ENCODE measurements around the gene NPAS3.

NPAS3 gene

DNA sequence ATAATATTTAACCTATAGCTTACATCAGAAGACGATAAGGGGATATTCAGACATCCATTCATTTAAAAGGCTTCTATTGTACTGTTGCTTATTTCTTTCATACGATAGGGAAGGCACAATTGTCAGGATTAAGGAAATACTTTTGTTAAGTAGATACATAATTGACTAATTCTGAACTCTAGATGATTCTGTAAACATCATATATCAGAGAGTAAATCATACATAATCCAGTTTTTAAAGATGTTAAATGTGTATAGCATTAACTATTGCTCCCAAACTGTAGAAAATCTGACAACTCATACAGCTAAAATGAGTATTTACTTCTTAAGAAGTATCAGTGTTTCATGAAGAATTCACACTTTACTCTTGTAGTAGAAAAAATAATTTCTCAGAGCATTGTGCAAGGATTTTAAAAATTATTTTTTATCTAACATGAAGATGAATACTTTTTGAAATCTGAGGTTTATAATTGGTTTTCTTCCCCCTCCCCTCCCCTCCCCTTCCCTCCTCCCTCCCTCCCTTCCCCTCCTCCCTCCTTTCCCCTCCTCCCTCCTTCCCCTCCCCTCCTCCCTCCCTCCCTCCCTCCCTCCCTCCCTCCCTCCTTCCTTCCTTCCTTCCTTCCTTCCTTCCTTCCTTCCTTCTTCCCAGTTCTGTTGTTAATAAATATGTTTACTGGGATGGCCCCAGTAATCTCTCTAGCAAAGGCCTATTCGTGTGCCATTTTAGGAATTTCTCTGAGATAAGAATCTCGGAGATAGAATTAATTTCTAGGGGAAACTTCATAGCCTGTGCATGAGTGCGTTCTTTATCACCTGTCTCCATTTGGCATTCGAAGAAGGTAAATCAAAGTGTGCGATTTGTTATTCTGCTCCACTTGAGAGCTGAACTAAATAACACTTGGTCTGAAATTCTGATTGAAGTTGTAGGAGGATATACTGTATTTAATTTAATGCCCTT, 2.3 kb downstream of the NPAS3 start:
- no peak overlapping the region for H3K4me3 ChIP-seq (ENCODE audit: insufficient read depth, low read depth, low read length)
- H3K36me3 ChIP-seq (ENCODE audit: control insufficient read depth, insufficient read depth, low read length), result no peaks in the 10 kb centered on the region
- peaks cover 41% of the 10 kb centered on the region for H3K27me3 ChIP-seq (ENCODE audit: control insufficient read depth, insufficient read depth, low read length, poor library complexity, severe bottlenecking)
- peaks cover 8% of the 10 kb centered on the region for H3K4me1 ChIP-seq (ENCODE audit: control insufficient read depth, insufficient read depth, low read length)
- 83 to 93% methylated on average over 5 to 7 of the region's 7 CpGs for WGBS, 2 experiments
- H3K27ac ChIP-seq (ENCODE audit: insufficient read depth, low read depth, low read length, poor library complexity, severe bottlenecking), result no peak overlapping the region
- no peaks in the 10 kb centered on the region for H3K9me3 ChIP-seq (ENCODE audit: control insufficient read depth, low read length)

DNA sequence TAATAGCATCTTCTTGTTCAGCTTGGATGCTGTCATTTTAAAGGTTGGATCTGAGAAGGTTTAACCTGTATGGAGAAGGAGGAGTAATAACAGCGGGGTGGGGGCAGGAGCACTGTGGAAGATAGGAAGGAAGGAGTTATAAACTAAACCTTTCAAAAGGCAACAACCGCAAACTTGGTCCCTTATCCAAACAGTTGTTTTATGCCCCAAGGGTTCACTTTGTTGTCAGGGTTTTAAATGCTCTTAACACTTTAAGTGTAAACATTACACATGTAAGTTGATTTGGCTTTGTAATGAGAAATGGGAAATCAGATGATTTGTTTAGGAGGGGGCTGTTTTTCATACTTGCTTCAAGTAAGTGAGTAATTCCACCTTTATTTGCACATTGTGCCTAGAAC, 3.0 kb downstream of the NPAS3 start:
- Histone ChIP-seq H3K9me3 (ENCODE audit: control insufficient read depth, low read length) (no peaks in the 10 kb centered on the region), H3K36me3 (ENCODE audit: control insufficient read depth, insufficient read depth, low read length) (no peaks in the 10 kb centered on the region), H3K4me1 (ENCODE audit: control insufficient read depth, insufficient read depth, low read length) (peaks cover 8% of the 10 kb centered on the region), H3K4me3 (ENCODE audit: insufficient read depth, low read depth, low read length) (no peak overlapping the region), H3K27ac (ENCODE audit: insufficient read depth, low read depth, low read length, poor library complexity, severe bottlenecking) (no peak overlapping the region), H3K27me3 (ENCODE audit: control insufficient read depth, insufficient read depth, low read length, poor library complexity, severe bottlenecking) (peaks cover 34% of the 10 kb centered on the region)
- WGBS, 2 experiments, result 75 to 85% methylated on average over 2 of the region's 2 CpGs

DNA sequence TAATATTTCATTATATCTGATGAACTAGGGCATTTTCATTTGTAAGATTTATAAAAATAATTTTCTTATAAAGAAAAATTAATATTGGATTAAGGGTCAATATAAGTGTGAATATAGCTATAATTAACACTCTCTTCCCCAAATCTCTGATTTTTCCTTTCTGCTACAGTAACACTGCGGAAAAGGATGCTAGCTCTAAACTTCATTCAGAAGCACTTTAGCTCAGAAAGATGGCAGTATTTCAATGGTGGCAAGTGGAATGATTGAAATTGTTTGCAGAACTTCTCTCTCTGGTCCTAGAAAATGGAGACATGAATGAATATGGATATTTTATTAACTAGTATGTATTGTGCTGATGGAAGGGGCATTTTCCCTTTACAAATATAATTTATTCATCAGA, 8.4 kb downstream of the NPAS3 start:
- no peaks in the 10 kb centered on the region for H3K9me3 ChIP-seq (ENCODE audit: control insufficient read depth, low read length)
- H3K4me1 ChIP-seq (ENCODE audit: control insufficient read depth, insufficient read depth, low read length), result no peaks in the 10 kb centered on the region
- no peak overlapping the region for H3K4me3 ChIP-seq (ENCODE audit: insufficient read depth, low read depth, low read length)
- 86 to 100% methylated on average over 1 of the region's 1 CpG for WGBS, 2 experiments
- H3K27ac ChIP-seq (ENCODE audit: insufficient read depth, low read depth, low read length, poor library complexity, severe bottlenecking), result no peak overlapping the region
- H3K27me3 ChIP-seq (ENCODE audit: control insufficient read depth, insufficient read depth, low read length, poor library complexity, severe bottlenecking), result no peaks in the 10 kb centered on the region
- no peaks in the 10 kb centered on the region for H3K36me3 ChIP-seq (ENCODE audit: control insufficient read depth, insufficient read depth, low read length)

DNA sequence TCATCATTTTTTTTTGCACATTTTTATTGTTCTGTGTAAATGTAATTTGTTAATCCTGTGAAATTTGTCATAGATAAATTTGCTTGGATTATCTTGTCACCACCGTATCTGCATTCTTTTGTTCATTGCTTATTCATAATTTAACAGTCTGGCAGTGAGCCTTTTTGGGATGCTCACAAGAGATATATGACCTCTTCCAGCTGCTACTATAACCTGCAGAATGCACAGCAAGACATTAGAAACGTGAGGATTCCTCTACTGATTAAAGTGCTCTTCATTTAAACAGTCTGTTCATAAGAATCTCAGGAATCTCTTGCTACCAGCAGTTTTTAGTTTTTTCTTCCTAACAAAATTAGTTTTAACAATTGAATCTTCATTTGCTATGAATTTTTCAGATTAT, 9.1 kb downstream of the NPAS3 start:
- Histone ChIP-seq H3K4me3 (ENCODE audit: insufficient read depth, low read depth, low read length) (no peak overlapping the region), H3K9me3 (ENCODE audit: control insufficient read depth, low read length) (no peaks in the 10 kb centered on the region)
- 72 to 78% methylated on average over 2 of the region's 2 CpGs for WGBS, 2 experiments

DNA sequence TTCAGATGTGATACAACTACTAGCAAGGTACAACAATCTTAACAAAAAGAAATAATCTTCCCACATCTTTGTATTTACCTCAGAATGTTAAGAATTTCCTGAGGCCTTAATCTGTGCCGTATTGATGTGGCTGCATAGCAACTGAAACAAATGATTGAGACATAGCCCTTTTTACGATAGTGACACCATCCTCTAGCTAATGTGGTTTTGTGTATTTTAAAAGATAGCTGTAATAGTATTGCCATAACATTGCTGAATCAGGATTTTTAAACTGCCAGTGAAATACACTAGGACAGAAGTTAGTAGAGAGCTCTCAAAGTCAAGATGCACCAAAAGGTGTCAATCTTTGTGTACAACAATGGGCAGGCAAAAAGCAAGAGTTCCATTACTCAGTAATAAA, 11.9 kb downstream of the NPAS3 start:
- Histone ChIP-seq H3K27ac (ENCODE audit: insufficient read depth, low read depth, low read length, poor library complexity, severe bottlenecking) (no peak overlapping the region), H3K9me3 (ENCODE audit: control insufficient read depth, low read length) (no peaks in the 10 kb centered on the region), H3K27me3 (ENCODE audit: control insufficient read depth, insufficient read depth, low read length, poor library complexity, severe bottlenecking) (no peaks in the 10 kb centered on the region), H3K36me3 (ENCODE audit: control insufficient read depth, insufficient read depth, low read length) (no peaks in the 10 kb centered on the region), H3K4me1 (ENCODE audit: control insufficient read depth, insufficient read depth, low read length) (no peaks in the 10 kb centered on the region), H3K4me3 (ENCODE audit: insufficient read depth, low read depth, low read length) (no peak overlapping the region)
- WGBS, 2 experiments, result 93 to 95% methylated on average over 2 of the region's 2 CpGs

More for the DNA sequence above, 9.1 kb downstream of the NPAS3 start:
- no peaks in the 10 kb centered on the region for H3K27me3 ChIP-seq (ENCODE audit: control insufficient read depth, insufficient read depth, low read length, poor library complexity, severe bottlenecking)
- H3K36me3 ChIP-seq (ENCODE audit: control insufficient read depth, insufficient read depth, low read length), result no peaks in the 10 kb centered on the region
- no peak overlapping the region for H3K27ac ChIP-seq (ENCODE audit: insufficient read depth, low read depth, low read length, poor library complexity, severe bottlenecking)
- H3K4me1 ChIP-seq (ENCODE audit: control insufficient read depth, insufficient read depth, low read length), result no peaks in the 10 kb centered on the region

DNA sequence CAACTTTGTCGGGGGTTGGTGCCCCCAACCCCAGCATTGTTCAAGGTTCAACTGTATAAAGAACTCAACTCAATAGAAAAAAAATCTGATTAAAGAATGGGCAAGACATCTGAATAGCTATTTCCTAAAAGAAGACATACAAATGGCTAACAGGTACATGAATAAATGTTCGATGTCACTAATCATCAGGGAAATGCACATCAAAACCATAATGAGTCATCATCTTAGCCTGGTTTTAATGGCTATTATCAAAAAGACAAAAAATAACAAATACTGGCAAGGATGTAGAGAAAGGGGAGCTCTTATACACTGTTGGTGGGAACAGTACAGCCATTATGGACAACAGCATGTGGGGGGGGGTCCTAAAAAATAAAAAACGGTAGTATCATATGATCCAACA, 28.7 kb downstream of the NPAS3 start:
- 85 to 88% methylated on average over 2 to 3 of the region's 3 CpGs for WGBS, 2 experiments
- H3K9me3 ChIP-seq (ENCODE audit: control insufficient read depth, low read length), result no peaks in the 10 kb centered on the region
- H3K4me3 ChIP-seq (ENCODE audit: insufficient read depth, low read depth, low read length), result no peak overlapping the region
- H3K27ac ChIP-seq (ENCODE audit: insufficient read depth, low read depth, low read length, poor library complexity, severe bottlenecking), result no peak overlapping the region
- no peaks in the 10 kb centered on the region for H3K4me1 ChIP-seq (ENCODE audit: control insufficient read depth, insufficient read depth, low read length)
- H3K36me3 ChIP-seq (ENCODE audit: control insufficient read depth, insufficient read depth, low read length), result no peaks in the 10 kb centered on the region
- no peaks in the 10 kb centered on the region for H3K27me3 ChIP-seq (ENCODE audit: control insufficient read depth, insufficient read depth, low read length, poor library complexity, severe bottlenecking)

DNA sequence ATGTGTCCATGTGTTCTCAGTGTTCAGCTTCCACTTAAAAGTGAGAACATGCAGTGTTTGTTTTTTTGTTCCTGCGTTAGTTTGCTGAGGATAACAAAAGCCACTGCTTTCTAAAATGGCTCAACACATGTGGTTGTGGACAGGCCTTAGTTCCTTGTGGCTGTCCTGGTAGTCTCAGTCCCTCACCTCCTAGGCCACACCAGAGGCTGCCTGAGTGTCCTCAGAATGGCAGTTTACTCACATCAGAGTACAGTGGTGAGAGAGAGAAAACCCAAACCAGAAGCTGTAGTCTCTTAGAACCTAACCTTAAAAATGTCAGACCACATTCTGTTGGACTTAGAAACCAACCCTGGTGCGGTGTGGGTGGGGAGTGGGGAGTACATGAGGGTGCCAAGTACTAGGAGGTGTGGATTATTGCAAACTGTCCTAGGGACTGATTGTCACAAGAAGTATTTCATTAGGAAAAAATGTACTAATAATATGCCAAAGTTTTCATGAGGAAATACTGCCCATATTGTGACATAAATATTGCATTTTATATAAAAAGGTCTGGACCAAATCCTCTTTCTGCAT, 30.4 kb downstream of the NPAS3 start:
- Histone ChIP-seq H3K9me3 (ENCODE audit: control insufficient read depth, low read length) (no peaks in the 10 kb centered on the region), H3K4me3 (ENCODE audit: insufficient read depth, low read depth, low read length) (no peak overlapping the region), H3K4me1 (ENCODE audit: control insufficient read depth, insufficient read depth, low read length) (no peaks in the 10 kb centered on the region), H3K27me3 (ENCODE audit: control insufficient read depth, insufficient read depth, low read length, poor library complexity, severe bottlenecking) (no peaks in the 10 kb centered on the region), H3K36me3 (ENCODE audit: control insufficient read depth, insufficient read depth, low read length) (no peaks in the 10 kb centered on the region), H3K27ac (ENCODE audit: insufficient read depth, low read depth, low read length, poor library complexity, severe bottlenecking) (no peak overlapping the region)
- 91 to 100% methylated on average over 2 of the region's 2 CpGs for WGBS, 2 experiments

DNA sequence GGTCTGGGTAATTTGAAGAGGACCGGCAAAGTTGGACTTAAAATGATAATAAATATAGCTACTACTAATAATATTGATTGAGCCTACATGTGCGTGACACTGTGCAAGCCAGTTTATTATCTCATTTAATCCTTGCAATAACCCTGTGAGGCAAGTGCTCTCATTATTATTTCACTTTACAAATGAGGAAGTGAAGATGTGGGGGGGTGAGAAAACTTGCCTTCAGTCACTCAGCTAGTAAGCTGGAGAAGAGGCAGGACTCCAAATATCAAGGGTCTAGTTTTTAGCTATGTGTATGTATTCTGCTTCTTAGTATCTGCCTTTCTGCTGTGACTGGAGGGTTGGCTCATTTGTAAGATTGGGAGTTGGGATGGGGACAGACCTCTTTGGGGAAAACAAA, 39.2 kb downstream of the NPAS3 start:
- Histone ChIP-seq H3K4me1 (ENCODE audit: control insufficient read depth, insufficient read depth, low read length) (no peaks in the 10 kb centered on the region), H3K36me3 (ENCODE audit: control insufficient read depth, insufficient read depth, low read length) (no peaks in the 10 kb centered on the region), H3K27ac (ENCODE audit: insufficient read depth, low read depth, low read length, poor library complexity, severe bottlenecking) (no peak overlapping the region), H3K27me3 (ENCODE audit: control insufficient read depth, insufficient read depth, low read length, poor library complexity, severe bottlenecking) (no peaks in the 10 kb centered on the region), H3K9me3 (ENCODE audit: control insufficient read depth, low read length) (no peaks in the 10 kb centered on the region), H3K4me3 (ENCODE audit: insufficient read depth, low read depth, low read length) (no peak overlapping the region)
- WGBS, 2 experiments, result 83% methylated on average over 1 of the region's 2 CpGs; no CpG with 5 or more reads in 1 of the 2 experiments

DNA sequence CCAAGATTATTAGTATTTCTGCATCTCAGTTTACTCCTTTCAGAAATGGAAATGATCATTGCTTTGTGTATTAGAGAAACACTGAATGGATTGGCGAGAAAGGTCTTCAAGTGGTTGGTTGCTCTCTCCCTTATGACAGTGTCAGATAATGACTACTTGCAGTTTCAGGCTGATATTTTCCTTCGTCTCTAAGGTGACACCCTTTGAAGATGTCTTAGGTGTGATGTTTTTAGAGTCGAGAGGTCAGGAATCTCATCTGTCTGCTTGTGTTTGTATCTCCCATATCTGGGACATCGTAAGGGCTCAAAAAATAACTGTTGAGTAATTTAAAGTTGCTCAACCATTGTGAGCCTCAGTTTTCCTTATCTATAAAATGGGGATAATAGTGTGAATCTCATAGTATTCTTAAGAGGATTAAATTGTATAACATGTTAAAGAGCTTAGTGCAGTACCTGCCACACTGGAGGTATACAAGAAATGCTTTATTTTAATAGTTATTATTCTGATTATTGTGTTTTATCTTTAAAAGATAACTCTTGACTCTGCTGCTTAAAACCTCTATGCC, 40.1 kb downstream of the NPAS3 start:
- H3K9me3 ChIP-seq (ENCODE audit: control insufficient read depth, low read length), result no peaks in the 10 kb centered on the region
- no peaks in the 10 kb centered on the region for H3K27me3 ChIP-seq (ENCODE audit: control insufficient read depth, insufficient read depth, low read length, poor library complexity, severe bottlenecking)
- WGBS, 2 experiments, result 95 to 99% methylated on average over 4 of the region's 4 CpGs
- no peak overlapping the region for H3K27ac ChIP-seq (ENCODE audit: insufficient read depth, low read depth, low read length, poor library complexity, severe bottlenecking)
- H3K4me3 ChIP-seq (ENCODE audit: insufficient read depth, low read depth, low read length), result no peak overlapping the region
- no peaks in the 10 kb centered on the region for H3K36me3 ChIP-seq (ENCODE audit: control insufficient read depth, insufficient read depth, low read length)
- H3K4me1 ChIP-seq (ENCODE audit: control insufficient read depth, insufficient read depth, low read length), result no peaks in the 10 kb centered on the region

DNA sequence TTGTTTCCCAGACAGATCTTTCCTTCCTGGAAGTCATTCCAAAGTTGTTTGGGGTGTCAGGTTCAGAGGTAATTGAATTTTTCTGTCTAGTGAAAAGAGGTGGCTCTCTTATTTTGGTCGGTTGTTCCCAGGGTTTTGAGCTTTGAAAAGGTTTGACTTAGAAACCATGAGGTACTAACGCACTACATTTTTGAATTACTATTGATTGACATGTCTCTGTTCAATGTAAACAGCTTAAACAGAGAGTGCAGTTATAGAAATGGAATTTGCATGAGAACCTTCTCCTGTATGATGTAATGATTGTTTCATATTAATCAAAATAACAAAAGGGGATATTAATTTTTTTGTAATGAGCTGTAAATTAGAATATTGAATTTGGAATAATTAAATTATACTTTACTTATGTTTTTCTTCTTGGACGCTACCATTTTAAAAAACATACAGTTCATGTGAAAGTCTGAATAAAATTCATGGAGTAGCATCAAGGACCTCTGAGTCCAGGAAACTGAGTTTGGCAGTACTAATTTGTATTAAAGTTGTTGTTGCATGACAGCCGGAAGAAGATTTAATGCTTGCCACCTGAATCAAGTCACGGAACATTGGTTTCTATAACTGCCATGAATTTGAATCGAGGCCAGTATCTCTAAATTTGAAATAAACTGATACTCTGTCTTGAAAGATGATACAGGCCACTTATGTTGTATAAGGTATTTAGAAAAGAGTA, 41.7 kb downstream of the NPAS3 start:
- Histone ChIP-seq H3K27ac (ENCODE audit: insufficient read depth, low read depth, low read length, poor library complexity, severe bottlenecking) (no peak overlapping the region), H3K27me3 (ENCODE audit: control insufficient read depth, insufficient read depth, low read length, poor library complexity, severe bottlenecking) (no peaks in the 10 kb centered on the region), H3K4me1 (ENCODE audit: control insufficient read depth, insufficient read depth, low read length) (no peaks in the 10 kb centered on the region), H3K4me3 (ENCODE audit: insufficient read depth, low read depth, low read length) (no peak overlapping the region), H3K9me3 (ENCODE audit: control insufficient read depth, low read length) (no peaks in the 10 kb centered on the region), H3K36me3 (ENCODE audit: control insufficient read depth, insufficient read depth, low read length) (no peaks in the 10 kb centered on the region)
- WGBS, 2 experiments, result 93 to 94% methylated on average over 5 of the region's 6 CpGs

All from ectodermal cell (in vitro differentiated cells).